GM08714 (cell line): ENCODE results near the gene CIITA.

Source experiments
- H3K4me3 ChIP-seq: fragments of 200-500 bp; sonication (Bioruptor generic); 2 replicates; pipeline ENCODE4 v1.5.1; 2014; ENCODE audit warnings: mild to moderate bottlenecking, low read length, inconsistent platforms
- ZNF274 ChIP-seq: IDR thresholded peaks from 2 replicates; pipeline ENCODE4 v1.6.1; 2012; ENCODE audit warnings: mild to moderate bottlenecking, low read depth, low read length

Gene CIITA

DNA sequence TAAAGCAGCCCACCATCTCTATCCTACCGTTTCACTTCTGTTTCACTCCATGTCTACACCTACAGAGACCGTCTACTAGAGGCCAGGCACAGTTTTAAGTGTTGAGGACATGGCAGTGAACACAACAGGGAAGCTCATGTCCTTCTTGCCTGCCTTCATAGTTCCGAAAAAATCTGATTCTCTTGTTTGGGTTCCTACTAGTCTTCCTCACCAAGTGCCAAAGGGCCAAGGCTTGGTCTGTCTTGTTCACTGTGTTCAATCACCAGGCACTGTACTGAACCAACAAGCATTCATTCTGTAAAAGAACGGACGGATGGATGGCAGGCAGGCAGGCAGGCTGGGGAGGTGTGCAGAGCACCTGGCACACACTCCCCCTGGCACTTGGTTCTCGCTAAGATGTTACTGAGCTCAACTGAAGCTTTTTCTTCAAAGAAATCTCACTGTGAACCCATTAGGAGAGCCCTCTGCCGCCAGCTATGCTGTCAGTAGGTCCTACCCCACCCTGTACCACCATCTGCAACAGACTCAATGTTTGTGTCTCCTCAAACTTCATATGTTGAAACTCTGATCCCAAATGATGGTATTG is 62.7 kb downstream of the CIITA start:
- peak overlapping the region; percentile 73; the same call in 1 of the 2 replicates for H3K4me3 ChIP-seq
- TF ChIP-seq ZNF274: no peak

DNA sequence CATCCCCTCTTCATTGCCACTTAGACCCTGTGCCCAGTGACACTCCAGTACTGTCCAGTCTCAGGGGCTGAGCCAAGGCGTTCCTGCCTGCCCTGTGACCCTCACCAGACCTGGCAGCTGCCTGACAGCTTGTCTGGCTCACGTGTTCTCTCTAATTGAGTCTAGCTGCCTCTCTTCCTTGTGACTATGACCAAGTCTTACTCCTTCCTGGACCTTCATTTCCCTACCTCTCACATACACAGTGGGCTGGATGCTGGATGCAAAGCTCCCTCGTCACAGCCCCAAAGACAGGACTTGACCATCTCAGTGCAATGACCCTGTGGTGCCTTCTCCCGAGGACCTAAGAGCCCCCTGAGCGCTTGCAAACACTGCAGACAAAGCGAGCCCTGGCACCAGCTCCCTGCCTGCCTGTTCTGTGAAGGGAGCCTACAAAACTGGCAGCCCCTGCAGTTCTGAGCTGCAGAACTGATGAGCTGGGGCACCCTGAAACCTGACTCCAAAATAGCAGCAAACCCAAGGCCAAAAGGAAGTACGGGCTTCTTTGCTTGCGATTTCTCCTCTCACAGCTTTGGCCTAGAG is 63.6 kb downstream of the CIITA start:
- no peak for TF ChIP-seq ZNF274
- H3K4me3 ChIP-seq: peak overlapping the region; percentile 73

DNA sequence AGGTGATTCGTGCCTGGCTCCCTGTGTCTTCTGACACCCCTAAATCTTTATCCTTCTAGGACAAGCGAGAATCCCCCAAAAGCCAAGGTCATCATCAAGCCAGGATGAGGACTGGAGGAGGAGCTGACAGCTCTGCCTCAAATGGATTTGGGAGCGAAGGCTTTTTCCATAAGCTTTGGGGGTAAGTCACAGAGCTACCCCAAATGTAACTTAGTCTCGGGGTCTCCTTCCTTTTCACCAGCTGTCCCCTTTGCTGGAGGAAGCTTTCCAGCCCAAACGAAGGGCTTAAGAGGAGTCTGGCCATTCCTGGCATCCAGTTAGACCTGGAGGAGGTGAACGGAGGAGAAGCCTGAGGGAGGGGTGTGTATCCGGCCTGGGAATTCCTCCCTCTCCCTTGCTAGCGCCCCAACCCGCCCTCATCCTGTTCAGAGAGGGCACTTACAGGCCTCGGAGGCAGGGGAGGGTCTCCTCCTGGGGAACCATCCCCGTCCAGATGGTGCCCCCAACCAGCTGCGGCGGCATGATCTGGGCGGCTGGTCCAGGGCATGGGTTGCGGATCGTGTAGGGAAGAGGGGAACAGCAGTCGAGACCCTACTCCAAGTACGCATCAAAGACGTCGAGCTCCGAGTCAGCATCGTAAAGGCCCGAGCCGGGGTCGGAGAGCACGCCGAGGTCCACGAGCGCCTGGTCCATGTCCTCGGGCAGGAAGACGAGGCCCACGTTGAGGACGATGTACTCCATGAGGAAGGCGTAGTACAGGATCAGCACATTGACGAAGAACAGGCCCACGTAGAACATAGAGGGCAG is 64.3 kb downstream of the CIITA start:
- H3K4me3 ChIP-seq: peak overlapping the region; percentile 73
- no peak for TF ChIP-seq ZNF274

DNA sequence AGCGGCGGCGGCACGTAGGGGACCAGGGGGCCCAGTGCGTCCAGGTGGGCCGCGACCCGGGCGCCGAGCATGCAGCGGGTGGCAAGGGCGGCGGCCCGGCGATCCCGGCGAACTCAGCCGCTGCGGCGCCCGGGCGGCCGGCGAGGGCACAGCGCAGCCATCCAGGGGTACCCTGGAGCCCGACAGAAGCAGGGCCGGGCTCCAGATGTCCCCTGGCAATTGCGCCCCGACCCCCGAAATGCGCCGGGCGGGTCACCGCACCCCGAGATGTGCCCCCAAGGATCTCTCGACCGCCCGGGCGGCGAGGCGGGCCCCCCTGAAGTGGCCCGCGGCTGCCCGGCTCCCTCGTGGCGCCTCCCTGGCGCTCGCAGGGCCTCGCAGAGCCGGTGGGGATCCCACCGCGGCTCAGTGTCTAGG is 64.9 kb downstream of the CIITA start:
- H3K4me3 ChIP-seq: peak overlapping the region; percentile 73; the same call in 1 of the 2 replicates

DNA sequence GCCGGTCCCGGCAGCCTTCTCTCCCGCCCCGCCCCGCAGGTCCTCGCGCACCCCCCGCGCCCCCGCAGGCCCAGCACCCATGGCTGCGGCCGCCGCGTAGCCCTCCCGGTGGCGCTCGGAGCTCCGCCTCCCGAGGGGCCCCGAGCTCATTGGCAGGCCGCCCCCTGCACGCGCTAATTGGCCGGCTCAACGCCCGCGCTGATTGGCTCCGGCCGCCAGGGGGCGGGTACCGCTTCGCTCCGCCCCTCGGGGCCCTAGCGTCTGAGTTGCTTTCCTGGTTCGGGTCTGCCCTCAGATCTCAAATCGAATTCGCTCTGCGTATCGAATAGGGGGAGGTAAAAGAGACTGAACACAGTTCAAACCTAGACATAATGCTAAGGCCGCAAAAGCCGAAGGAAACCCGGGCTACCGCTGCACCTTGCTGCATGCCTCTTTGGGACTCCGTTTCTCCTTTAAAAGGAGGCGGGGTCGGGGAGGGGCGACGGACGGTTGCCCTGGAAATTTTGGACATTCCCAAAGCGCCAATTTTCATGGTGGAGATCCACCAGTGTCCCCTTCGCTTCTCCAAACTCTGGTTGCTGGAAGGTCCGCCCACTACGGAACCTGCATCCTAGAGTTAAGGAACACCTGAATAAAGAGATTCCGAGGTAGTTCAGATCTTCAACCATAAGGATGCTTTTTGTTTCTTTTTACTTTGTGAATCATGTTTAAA is 65.5 kb downstream of the CIITA start, which contains the start of gene DEXI:
Gene DEXI (minus strand): TSS at position 117 of the 712 bp plus-strand sequence. CDS start 463 bp downstream, outside the sequence.
- peak within 1 kb of the TSS; percentile 73 for H3K4me3 ChIP-seq
- no peak for TF ChIP-seq ZNF274

DNA sequence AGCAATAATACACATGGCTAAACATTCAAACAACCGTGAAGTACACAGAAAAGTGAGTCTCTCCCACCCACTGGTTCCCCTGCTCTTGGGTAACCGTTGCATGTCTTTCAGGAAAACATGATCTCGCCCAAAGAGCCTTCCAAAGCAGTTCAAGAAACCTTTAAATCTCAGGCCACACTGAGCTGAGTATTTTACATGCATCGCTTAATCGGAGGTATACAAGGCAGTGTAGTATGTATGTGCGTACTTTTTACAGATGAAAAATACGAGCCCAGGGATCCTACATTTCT is 66.0 kb downstream of the CIITA start:
- no peak overlapping the region; the same call in 1 of the 2 replicates for H3K4me3 ChIP-seq
- TF ChIP-seq ZNF274: no peak

DNA sequence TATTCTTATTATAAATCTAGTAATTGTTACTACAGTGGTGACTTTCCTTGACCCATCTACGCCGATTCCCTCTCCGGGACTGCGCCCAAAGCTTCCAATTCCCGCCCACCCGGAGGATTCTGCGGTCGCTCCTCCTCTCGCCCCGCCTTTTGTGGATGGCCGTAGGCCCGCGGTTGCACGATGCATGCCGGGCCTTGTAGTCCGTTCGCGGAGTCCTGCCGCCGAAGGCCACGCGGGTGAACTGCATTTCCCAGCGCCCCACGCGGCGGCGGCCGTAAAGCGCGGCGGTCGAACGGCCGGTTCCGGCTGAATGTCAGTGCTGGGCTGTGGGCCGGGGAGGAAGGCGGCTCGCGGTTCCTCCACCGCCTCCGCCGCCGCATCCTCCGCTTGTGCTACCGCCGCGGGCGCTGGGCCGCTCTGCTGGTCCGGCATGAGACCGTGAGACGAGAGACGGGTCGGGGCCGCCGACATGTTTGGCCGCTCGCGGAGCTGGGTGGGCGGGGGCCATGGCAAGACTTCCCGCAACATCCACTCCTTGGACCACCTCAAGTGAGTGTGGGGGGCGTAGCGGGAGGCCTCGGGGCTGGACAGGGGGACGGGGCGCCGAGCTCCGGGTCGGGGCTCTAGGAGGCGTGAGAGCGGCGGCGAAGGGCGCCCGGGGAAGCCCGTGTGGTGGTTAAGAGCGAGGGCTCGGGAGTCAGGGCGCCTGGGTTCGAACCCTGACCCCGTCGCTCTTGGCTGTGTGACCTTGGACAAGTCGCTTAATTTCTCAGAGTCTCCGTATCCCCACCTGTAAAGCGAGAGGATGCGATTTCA is 67.5 kb downstream of the CIITA start, which contains the start of gene CLEC16A:
Gene CLEC16A (plus strand): TSS at position 316 of the 816 bp plus-strand sequence. CDS start 154 bp downstream, at position 470.
- H3K4me3 ChIP-seq: peak within 1 kb of the TSS; percentile 69
- TF ChIP-seq ZNF274: no peak

DNA sequence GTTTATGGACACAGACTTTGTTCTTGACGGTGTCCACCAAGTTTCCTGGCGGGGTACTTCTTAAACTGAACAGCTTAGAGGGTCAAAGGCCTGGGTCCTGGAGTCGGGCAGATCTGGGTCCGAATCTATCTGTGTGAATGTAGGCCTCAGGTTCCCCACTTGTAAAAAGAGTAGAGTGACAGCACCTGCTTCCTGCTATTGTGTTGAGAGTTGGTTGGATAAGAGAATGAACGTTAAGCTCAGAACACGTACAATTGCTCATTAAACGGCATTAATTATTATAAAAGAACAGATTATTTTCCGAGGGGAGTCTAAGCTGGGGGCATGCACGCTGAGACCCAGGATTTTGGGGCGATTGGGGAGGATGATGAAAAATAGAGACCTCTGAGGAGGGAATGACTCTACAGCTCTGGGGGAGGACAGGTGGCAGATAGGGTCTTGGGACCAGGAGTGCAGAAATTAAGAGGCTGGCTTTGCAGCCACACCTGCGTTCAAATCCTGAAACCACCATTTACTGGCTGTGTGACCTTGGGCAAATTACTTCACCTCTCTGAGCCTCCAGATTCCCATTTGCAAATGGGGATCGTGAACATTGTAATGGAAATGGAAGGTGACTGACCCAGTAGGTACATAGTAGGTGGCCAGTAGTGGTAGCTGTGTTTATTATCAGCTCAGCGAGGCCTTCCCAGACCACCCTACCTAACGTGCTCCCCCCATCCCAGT is 68.2 kb downstream of the CIITA start:
- H3K4me3 ChIP-seq: peak overlapping the region; percentile 69
- no peak for TF ChIP-seq ZNF274

DNA sequence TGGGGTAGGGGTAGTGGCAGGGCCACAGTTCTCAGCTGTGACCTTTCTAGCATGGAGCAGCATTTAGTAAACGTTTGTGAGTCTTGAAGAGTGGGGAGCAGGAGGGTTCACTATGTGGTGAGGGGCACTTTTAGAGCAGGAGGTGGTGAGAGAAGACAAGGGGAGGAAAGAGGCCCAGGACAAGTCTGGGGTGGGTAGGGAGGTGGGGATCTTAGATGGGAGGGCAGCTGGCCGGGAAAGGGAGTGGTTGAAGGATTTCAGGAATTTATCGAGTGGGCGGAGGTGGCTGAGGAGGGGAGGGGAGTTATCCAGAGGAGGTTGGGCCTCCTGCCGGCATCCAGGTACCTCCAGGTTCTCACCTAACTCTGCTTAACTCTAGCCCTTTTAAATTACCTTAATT is 69.3 kb downstream of the CIITA start:
- H3K4me3 ChIP-seq: peak overlapping the region; percentile 69; the same call in 1 of the 2 replicates
- no peak for TF ChIP-seq ZNF274

DNA sequence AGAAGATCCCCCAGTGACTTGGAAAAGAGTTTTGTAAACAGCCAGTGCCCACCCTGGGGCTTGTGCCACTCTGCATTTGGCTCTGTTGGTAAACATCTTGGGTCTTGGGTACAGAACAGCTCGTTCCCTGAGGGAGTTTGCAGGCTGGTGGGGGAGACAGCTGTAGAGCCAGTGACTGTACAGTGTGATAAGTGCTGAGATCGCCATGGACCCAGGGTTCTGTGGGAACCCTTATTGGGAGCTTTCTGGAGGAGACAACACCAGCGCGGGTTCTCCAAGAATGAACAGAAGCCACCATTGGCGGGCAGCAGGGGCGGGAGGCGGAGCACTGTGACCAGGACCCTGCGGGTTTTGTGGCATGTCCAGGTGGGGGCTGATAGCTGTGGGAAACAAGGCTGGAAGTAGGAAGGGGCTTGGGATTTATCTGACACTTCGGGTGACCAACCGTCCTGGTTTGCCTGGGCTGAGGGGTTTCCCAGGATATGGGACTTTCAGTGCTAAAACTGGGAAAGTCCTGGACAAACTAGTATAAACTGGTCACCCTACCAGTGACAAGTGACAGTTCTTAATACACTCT is 70.3 kb downstream of the CIITA start:
- no peak overlapping the region for H3K4me3 ChIP-seq

DNA sequence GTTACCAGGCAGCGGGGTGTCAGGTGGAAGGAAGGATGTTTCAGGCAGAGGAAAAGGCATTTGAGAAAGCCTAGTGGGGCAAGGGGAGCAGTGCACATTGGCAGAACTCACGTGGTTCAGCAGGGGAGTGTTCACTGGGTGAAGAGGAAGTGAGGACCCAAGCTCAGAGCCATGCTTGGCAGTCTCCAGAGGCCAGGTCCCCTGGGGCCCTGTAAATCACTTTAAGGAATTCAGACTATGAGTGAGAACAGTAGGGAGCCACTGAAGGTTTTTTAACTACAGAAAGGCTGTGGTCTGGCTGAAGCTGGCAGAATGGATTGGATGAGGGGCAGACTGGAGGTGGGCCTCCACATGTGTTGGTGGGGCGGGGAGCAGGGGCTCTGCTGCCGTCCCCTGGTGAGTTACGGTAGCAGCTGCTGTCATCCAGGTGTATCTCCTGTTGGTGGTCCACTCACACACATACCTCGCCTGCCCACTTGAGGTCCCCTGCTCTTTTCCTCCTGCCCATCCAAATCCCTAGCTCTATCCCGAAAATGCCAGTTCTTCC is 72.5 kb downstream of the CIITA start:
- peak overlapping the region; percentile 5; the same call in 1 of the 2 replicates for H3K4me3 ChIP-seq
- no peak for TF ChIP-seq ZNF274

More for the DNA sequence above, 70.3 kb downstream of the CIITA start:
- no peak for TF ChIP-seq ZNF274

DNA sequence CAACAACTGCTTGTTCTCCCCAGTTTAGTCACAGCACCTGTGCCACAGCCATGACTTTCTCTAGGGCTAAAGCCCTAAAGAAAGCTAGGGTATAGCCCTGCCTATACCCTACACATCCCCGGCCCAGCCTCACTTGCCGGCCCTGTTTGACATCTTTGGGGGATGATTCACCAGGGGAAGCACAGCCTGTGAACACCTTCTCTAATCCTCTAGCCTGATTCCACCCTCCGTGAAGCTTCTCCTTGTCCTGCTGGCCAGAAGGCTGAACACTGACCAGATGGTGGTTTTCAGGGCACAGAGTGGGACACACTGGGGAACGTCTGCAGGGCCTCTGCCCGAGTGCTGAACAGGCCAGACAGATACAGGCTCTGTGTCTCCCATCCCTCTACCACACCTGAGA is 73.4 kb downstream of the CIITA start:
- no peak for TF ChIP-seq ZNF274

More for the DNA sequence above, 73.4 kb downstream of the CIITA start:
- no peak overlapping the region for H3K4me3 ChIP-seq
